HuH-7.5 (cell line): ENCODE data around the gene RIPK3.
A peak's percentile ranks its signal among the peaks of the same experiment; 100 is the strongest.
"Not testable (repeated sequence)": the region's sequence is repeated elsewhere in the genome, so short reads cannot be mapped to it uniquely, and the experiment has no call there.

Experiments
- DNase-seq: peaks from one replicate; pipeline ENCODE4 v3.0.0; 2011; ENCODE audit warnings: low spot score

RIPK3 gene

DNA sequence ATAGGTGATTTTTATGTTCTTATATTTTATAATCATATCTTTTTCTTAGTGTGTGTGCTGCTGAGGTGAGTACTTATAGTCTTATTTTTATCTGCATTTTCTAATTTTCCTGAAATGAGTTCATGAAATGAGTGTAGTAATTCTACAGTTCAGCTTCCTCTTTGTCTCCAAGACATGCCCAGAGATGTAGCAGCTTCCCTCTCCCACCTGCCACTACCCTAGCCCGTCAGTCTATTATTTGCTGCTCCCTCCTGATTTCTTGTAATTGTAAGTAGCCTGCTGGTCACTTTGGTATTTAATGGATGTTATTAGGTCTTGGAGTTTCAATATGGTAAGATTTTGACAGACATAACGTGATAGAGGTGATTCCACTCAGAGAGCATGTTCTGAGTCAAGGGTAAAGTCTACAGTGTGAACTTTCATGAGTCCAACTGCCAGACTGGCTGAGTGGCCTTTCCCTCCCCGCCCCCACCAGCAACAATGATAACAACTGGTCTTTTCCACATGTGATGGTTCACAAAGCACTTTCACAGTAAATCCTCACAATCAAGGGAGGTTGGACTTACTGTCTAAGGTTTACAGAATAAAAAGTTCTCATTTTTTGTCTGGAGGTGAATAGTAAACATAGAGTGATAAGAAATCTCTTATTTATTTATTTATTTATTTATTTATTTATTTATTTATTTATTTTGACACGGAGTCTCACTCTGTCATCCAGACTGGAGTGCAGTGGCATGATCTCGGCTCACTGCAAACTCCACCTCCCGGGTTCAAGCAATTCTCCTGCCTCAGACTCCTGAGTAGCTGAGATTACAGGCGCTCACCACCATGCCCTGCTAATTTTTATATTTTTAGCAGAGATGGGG, 4.2 kb upstream of the RIPK3 start:
- DNase-seq, result no peak

DNA sequence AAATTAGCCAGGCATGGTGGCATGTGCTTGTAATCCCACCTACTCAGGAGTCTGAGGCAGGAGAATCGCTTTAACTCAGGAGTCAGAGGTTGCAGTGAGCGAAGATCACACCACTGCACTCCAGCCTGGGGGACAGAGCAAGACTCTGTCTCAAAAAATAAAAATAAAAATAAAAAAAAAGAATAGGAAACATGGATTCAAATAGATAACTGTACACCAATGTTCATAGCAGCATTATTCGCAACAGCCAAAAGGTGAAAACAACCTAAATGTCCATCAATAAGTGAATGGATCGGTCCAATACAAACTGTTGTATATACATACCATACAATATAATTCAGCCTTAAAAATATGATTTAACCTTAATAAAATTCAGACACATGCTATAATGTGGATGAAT, 3.1 kb upstream of the RIPK3 start:
- no peak for DNase-seq

DNA sequence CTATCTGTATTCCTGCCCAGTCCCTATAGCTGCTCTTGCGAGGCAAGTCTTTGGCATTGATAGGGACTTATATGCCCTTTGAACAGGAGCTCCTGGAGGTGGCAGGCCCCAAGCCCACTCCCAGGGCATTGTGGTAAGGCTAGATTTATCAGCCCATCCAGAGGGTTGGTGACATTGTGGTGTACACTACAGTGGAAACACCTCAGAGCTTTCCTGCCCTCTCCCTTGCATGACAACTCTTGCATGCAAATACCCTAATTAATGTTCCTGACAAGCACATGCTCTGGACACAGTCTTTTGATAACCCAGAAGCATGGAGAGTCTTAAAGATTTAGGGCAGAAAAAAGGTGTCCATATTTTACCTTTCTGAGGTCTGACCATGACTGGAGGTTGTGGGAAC, 815 bp upstream of the RIPK3 start:
- no peak for DNase-seq

DNA sequence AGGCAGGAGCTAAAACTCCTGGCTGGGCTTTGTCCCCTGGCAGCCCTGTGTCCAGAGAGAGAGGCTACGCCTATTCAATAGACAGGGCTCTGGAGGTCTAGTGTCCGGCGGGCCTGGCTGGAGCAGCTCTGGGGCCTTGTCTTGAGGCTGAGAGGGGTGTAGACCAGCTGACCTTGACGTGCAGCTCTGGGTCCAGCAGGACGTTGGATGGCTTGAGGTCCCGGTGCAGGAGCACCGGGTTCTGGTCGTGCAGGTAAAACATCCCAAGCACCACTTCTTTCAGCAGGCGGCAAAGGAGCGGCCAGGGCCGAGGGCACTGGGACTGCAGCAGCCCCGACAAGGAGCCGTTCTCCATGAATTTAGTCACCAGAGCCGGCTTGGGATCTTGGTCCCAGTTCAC, 948 bp downstream of the RIPK3 start:
- DNase-seq, result no peak

DNA sequence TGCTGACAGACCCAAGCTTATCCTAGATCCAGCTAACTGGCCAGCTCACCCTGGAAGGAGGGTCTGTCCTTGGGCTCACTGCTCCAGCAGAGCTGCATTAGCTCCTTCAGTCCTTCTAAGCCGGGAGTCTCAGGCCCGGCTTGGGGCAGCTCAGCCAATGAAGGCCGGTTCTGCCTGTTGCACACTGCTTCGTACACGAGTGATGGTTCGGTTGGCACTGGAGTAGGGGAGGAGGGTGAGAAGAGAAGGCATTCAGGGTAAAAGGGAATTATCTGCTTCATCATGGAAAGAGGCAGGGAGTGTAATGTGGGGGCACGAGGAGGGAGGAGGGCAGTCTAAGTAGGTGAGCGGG, 2.0 kb downstream of the RIPK3 start:
- DNase-seq, result no peak

DNA sequence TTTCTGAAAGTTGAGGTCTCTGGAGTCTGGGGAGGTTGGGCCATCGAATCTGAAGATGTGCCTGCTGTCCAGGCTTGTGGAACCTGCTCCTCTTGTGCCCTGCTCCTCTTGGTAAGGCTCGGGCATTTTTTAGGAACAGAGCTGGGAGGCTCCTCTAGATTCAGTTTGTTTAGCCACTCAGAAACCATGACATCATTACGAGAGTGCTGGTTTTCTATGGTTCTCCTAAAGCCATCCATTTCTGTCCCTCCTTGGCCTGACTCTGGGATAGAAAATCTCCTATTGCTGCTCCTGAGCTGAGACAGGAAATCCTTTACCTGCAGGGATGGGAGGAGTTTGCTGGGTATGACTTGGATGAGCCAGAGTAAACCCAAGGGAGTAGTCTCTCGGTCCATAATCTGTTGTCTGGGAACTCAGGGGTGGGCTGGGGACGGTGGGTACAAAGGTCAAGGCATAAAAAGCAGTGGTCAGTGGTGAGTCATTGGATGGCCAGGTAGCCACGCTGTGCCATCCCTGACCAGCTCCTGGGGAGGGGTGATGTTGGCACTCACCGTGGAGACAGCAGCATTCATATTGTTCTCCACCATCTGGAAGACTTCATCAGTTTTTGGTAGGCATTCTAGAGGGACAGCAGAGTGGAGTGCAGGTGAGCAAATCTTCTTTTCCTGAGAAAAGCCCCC, 2.5 kb downstream of the RIPK3 start:
- DNase-seq, result no peak

DNA sequence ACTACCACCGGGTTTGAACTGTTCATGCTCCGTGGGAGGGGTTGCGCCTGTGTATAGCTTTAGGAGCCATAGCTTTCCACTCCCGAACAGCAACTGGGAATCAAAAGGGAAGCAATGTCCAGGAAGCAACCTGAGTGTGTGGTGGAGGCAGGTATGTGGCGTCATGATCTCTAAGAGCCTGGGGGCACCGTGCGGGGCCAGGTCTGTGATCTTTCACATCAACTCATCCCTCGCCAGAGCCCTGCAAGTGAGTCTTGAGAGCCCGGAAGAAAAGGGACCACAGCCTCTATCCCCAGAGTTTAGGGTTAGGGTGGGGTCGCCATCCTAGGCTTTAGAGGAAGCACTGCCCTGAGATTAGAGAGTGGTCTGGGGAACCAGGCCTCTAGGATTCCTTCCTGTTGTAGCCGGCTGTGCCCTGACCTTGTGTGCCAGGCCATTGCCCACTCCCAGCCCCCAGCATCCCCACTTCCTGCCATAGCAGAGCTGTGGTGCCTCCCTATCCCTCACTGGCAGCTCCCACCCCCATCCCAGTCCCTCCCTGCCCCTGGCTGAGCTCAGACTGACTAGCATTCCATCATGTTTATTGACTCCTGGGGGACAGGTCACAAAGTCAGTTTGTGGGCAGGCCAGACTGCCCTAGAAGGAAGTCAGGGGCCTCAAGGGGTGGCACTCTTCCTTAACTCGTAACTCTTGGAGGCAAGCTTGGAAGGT, 4.2 kb downstream of the RIPK3 start:
- no peak for DNase-seq

DNA sequence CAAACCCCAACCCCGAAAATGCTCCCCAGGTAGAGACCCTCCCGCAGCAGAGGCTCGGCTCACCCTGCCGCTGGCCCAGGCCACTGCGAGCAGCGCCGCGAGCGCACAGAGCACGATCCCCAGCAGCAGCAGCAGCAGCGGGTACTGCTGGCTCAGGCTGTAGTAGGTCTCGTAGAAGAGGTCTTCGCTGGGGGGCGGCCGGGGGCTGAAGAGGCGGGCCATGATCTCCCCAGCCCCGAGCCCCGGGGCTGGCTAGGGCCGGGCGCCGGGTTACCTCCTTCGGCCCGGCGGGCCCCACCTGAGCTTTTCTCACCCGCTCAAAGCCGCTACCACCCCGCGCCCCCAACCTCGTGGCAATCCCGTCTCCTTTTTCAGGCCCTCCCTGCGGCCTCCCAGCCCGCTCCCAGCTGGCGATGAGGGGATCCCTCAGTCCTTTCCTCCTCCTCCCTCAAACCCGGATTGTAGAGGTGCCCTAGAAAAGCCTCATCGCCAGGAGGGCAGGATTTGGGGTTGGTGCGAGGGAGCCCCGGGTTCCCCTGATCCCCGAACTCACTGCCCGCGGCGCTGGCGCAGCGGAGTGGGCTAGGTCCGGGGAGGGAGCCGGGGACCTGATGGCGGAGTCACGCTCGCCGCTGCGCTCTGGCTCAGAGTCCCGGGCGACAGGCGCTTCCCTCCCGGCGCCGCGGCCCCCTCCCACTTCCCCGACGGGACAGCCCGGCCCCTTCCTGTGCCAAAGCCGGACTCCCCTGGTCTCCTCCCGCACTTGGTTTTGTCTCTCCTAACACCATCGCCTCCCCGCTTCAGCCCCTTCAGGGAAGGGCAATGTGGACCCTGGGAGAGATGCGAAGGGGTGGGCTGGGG, 5.1 kb downstream of the RIPK3 start, which contains the start of gene ADCY4:
Gene ADCY4 (minus strand): TSS at position 641 of the 861 bp plus-strand sequence. CDS start 419 bp downstream, at position 222.
- no peak for DNase-seq

DNA sequence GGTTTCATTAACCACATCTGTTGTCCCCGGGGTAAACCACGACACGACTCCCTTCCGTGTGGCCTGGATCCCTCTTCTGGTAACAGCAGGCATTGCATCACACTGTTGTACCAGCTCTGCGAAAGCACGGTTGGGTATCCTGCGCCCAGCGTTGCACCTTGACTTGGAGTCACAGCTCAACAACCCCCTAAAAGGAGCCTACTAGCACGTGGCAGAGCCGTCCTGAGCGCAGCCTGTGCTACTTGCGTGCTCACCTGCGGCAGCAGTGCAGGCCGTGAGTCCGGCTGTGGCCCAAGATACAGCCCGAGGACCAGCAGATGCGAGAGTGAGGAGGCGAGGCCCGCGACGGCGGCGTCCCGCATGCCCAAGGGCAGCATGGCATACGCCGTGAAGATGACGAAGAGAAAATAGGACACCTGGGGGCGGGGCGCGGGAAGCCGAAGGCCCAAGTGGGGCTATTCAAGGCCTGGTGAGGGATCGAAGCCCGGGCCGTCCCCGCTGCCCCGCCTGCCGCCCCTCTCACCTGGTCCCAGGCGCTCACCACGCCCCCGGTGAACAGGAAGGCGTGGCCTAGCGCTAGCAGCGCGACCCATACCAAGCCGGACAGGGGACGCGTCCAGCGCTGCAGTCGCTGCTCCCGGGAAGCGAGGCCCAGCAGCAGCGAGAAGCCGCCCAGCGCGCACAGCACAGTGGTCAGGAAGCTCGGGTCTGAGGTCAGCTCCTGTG, 7.4 kb downstream of the RIPK3 start:
- peak; percentile 95 for DNase-seq

DNA sequence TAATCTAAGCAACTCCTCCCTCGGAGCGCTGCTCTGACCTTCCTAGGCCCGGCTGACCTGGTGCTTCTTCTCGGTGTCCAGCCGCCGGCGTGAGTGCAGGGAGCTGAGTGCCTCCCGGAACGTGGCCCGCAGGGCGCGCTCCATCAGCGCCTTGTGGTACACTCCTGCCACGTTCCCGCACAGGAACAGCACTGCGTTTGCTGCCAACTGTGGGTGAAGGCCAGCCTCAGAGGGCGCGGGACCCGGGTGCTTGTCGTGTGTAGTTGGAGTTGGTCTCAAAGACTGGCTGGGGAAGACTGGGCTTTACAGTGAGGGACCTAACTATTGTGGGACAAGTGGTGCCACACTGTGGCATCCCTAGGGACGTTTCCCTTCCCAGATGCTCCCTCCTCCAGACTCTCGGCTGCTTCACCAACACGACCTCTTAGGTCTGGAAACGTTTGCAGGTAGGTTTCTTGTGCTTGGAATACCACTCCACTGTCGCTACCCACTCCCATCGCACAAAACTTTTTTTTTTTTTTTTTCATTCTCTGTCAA, 8.0 kb downstream of the RIPK3 start:
- no peak for DNase-seq

DNA sequence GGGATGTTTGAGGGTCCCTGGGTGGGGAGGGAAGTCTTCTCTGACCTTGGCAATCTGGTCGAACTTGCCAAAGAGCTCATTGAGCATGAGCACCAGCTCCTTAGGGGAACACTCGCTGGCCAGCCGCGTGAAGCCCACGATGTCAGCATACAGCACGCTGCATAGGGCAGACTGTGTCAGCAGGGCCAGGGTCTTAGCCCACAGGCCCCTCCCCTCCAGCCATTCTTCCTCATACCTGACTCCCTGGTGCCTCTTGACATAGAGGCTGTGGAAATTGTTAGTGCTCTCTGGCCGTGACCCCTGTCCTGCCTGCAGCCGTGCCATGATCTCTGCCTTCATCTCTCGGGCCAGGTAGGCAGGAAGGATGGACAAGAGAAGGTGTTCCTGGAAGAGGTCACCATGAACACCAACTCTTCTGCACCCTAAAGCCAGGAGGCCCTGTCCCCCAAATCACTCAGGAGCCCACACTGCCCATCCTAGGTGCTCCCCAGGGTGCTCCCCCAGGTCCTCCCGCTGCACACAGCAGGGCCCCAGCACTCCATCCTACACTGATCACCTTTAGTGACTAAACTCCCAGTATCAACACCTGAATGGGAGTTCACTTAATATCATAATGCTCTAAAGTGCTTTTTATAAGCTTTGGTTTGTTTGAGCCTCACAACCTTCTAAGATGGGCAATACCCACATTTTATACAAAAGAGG, 8.7 kb downstream of the RIPK3 start:
- no peak for DNase-seq

DNA sequence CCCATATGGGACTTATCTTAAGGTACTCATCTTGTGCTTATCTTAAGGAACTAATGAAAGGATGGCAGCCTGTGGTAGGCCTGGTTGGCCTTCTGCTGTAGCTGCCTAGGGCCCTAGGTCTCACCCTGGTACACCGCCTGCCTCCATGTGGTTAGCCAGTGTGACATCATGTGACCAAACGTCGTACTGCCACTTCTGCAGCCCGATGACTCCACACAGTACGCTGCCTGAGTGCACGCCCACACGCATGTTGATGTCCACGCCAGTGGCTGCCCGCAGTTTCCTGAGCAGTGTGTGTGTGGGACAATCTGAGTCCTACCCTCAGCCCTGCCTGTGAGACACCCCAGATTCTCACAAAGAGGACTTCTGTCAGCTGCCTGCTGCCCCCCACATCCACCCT, 10.1 kb downstream of the RIPK3 start:
- DNase-seq, result no peak

DNA sequence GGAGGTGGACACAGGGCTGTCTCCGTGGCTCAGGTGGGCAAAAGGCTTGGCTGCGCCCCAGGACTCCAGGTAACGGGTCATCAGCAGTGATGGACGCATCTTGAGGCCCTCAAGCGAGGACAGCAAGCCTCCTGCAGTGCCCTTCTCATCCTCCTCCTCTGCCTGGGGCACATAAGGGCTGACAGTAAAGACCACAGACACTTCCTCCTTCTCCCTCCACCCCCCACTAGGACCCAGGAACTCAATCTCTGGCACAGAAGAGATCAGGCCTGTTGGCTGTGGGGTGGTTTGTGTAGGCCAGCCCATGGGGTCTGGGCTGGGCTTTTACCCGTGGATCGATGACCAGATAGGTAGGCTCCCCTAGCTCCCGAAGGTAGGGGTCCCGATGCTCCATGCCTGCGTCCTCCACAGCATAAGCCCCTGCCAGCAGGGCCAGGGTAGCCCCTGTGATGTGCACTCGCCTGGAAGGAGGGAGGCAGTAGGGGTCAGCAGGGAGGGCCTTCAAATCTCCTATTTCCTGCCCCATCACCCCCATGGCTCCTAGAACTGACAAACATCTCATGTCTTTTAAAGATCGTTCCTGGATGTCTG, 10.6 kb downstream of the RIPK3 start:
- no peak for DNase-seq

DNA sequence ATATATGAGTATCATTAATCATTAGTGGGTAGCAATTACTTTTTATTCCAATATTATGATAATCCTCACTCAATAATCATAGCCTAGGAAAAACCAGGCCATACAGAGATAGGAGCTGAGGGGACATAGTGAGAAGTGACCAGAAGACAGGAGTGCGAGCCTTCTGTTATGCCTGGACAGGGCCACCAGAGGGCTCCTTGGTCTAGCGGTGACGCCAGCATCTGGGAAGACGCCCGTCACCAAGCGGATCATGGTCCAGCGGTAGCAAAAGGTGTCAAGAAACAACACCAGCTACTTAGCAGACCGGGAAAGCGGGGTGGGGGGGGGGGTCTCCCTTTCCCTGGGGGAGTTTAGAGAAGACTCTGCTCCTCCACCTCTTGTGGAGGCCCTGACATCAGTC, 11.9 kb downstream of the RIPK3 start:
- not testable (repeated sequence) for DNase-seq

DNA sequence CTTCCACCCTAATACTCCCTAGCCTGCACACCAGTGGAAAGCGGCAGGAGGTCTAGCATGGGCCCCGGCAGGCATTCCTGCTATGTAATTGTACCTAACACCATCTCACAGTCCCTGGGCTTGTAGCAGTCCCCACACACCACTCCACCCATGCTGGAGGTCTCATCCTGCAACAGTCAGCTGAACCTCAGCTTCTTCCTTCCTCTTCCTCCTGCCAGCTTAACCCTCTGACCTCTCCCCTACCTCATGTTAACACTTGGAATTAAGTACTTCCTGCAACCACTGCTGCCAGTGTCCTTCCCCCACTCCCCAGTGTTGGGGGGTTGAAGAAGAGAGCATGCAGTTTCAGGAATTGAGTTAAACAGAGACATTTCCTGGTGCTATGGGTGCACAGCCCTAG, 12.5 kb downstream of the RIPK3 start:
- DNase-seq, result no peak

DNA sequence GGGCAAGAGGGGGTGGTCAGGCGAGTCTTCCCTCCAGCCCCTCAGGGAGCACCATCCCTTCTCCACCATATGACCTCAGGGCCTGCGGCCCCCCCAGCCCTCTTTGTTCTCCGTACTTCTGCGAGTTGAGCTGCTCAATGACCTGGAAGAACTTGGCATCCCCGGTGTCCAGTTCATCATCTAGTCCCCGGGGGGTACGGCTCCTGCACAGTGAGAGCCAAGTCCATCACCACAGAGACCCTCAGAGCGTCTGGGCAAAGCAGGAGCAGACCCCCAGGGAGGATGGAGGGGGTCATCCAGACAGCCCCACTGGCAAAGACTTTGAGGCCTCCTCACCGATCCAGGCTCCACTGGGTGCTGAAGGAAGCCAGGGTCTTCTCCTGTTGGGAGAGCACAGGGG, 13.8 kb downstream of the RIPK3 start:
- DNase-seq, result no peak

DNA sequence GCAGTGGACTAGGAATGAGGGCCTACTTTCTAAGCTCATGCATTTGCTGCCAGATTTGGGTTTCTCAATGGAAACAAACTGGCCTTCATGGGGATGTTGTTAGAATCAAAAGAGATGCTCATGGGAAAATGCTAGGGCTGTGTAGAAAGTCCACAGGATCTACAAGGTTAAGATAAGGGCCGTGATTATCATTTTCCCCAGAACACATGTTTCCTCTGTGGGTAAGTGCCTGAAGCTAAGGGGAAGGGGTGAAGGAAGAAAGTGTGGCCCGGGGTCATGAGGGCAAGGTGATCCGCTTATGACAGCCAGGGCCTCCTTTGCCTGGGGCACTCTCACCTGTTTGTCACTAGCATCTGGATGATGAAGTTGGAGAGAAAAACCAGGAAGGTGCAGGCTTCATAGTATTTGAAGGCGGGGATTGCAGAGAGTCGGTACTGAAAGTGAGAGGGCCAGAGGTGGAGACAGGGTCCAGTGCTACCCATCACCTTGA, 14.7 kb downstream of the RIPK3 start:
- DNase-seq, result no peak

DNA sequence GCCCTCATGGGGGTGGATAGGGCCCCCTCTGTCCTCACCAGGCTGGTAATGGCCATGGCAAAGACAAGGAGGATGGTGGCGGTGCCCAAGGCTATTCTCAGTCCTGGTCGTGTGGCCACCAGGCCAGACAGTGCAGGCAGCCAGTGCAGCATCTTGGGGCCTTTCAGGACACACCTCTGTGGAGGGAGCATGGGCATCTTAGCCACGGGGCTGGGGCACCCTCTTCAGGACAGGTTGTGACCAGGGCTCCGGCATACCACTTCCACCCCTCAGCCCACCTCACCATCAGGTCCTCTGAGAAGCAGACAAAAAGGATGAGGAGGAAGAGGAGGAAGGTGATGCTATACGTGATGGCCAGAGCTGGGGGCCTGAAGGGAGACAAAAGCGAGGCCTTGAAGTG, 15.8 kb downstream of the RIPK3 start:
- DNase-seq, result no peak

DNA sequence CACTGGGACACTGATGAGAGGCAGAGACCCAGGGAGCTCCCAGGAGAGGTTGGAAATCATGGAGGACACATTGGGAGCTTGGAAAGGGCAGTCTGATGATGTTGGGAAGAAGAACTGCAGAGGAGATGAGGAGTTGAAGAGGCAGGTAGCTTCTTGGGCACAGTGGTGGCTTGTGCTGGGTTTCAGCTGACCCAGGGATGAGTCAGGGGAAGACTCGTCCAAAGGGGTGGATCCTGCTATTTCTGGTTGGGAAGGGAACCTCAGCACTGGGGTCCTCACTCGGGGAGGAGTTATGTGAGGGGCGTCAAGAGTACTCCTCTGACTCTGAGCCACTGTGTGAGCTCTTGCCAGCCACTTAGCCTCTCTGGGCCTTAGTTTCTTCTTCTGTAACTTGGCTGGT, 16.4 kb downstream of the RIPK3 start:
- DNase-seq, result no peak

DNA sequence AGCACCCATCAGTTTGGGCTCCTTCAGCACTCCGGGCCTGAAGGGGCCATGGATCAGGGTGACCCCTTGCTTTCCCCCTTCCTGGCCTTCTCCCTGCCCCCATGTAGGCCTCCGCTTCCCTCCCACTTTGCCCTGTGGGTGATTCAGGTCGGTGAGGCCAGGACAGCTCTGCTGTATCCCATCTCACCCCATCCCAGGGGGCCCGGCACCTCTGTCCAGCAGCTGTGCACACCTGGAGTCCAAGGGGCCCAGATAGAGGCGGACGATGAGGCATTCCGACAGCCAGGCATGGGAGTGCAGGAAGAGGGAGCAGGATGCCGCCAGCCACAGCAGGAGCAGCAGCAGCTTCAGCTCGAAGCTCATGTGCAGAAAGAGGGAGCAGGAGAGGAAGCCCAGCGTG, 17.1 kb downstream of the RIPK3 start:
- DNase-seq, result no peak
